NCI-H345 (cell line): ENCODE results near the gene SMIM8.

Source experiments
- DNase-seq: peaks from one replicate; lab custom pipeline; 2025; lab: John Stamatoyannopoulos, UW

The SMIM8 gene

GRCh38 chr6:87391334-87391733 lies 68.9 kb downstream of the SMIM8 start:
- peak; percentile 25 for DNase-seq
